ENCODE results near the gene OVCH1. TPM values are rescaled to one million over a fixed set of nuclear protein-coding genes. Genes with fewer than 3 reads are reported as not detected.

OVCH1 gene
- total RNA-seq, 3 donors from 2014 or later, result 0.33 to 0.64 (median 0.44) TPM

GRCh38 chr12:29518407-29518806 is 20.9 kb upstream of the OVCH1 start:
- Histone ChIP-seq H3K4me1 (no peaks in the 10 kb centered on the region), H3K9me3 (no peaks in the 10 kb centered on the region), H3K36me3 (no peaks in the 10 kb centered on the region), H3K4me3 (no peak overlapping the region), H3K27me3 (no peaks in the 10 kb centered on the region), H3K27ac (no peak overlapping the region)
- intact Hi-C loops (cut with DNase I; ENCODE audit: low total_unique reads), result no loop called here
- no peak for DNase-seq (ENCODE audit: low spot score in 2 of 2)
- TF ChIP-seq POLR2AphosphoS5 (IDR thresholded peaks at IDR 0.05) (no peak), POLR2A (IDR thresholded peaks at IDR 0.05) (no peak)

DNA sequence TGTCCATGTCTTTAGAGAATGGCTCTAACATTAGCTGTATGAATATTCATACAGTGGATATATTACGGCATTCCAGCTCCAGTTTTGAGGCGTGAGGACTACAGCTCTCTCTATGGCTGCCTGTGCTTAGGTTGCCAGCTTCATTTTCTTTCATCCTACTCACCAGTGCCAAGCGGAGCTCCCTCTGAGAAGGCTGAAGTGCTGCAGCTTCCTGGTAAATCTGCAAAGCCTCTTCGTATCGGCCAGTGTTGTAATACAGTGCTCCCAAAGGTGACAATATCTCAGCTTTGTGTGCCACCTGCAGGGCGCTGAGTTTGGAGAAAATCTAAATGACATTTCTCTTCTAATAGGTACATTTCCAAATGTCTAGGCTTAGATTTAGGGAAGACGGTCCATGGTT is 19.8 kb upstream of the OVCH1 start:
- Histone ChIP-seq H3K36me3 (no peaks in the 10 kb centered on the region), H3K4me3 (no peak overlapping the region), H3K27me3 (no peaks in the 10 kb centered on the region), H3K4me1 (no peaks in the 10 kb centered on the region), H3K27ac (no peak overlapping the region), H3K9me3 (no peaks in the 10 kb centered on the region)
- intact Hi-C loops (cut with DNase I; ENCODE audit: low total_unique reads), result no loop called here
- TF ChIP-seq POLR2AphosphoS5 (IDR thresholded peaks at IDR 0.05) (no peak), POLR2A (IDR thresholded peaks at IDR 0.05) (no peak)
- TF ChIP-seq, protein P1, sequence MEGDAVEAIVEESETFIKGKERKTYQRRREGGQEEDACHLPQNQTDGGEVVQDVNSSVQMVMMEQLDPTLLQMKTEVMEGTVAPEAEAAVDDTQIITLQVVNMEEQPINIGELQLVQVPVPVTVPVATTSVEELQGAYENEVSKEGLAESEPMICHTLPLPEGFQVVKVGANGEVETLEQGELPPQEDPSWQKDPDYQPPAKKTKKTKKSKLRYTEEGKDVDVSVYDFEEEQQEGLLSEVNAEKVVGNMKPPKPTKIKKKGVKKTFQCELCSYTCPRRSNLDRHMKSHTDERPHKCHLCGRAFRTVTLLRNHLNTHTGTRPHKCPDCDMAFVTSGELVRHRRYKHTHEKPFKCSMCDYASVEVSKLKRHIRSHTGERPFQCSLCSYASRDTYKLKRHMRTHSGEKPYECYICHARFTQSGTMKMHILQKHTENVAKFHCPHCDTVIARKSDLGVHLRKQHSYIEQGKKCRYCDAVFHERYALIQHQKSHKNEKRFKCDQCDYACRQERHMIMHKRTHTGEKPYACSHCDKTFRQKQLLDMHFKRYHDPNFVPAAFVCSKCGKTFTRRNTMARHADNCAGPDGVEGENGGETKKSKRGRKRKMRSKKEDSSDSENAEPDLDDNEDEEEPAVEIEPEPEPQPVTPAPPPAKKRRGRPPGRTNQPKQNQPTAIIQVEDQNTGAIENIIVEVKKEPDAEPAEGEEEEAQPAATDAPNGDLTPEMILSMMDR (IDR thresholded peaks at IDR 0.05), result no peak
- DNase-seq (ENCODE audit: low spot score in 2 of 2), result no peak

DNA sequence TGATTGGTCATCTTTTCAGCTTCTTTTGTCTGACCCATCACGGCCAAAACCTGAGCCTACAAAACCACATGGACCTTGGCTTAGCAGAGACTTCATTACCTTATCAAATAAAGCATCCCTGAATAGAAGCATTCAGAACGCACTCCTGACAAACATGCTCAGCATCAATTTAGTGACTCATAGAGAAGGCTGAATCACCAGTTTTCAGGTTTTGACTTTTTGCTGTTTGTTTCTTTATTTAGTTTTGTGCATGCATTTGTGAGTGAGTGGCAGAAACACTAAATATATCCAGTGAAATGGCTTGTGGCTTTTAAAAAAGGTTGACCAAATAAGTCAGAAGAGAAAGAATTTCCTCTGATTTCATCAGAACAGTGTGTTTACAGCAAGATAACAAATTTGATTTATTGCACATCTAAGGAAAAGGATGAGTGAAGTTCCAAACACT is 19.0 kb upstream of the OVCH1 start:
- Histone ChIP-seq H3K9me3 (no peaks in the 10 kb centered on the region), H3K4me3 (no peak overlapping the region), H3K27me3 (no peaks in the 10 kb centered on the region), H3K27ac (no peak overlapping the region), H3K36me3 (no peaks in the 10 kb centered on the region), H3K4me1 (no peaks in the 10 kb centered on the region)
- no peak for TF ChIP-seq POLR2AphosphoS5 (IDR thresholded peaks at IDR 0.05)
- TF ChIP-seq, protein P1 (IDR thresholded peaks at IDR 0.05), result no peak
- TF ChIP-seq POLR2A (IDR thresholded peaks at IDR 0.05), result no peak
- no peak for DNase-seq (ENCODE audit: low spot score in 2 of 2)
- intact Hi-C loops (cut with DNase I; ENCODE audit: low total_unique reads), result no loop called here

DNA sequence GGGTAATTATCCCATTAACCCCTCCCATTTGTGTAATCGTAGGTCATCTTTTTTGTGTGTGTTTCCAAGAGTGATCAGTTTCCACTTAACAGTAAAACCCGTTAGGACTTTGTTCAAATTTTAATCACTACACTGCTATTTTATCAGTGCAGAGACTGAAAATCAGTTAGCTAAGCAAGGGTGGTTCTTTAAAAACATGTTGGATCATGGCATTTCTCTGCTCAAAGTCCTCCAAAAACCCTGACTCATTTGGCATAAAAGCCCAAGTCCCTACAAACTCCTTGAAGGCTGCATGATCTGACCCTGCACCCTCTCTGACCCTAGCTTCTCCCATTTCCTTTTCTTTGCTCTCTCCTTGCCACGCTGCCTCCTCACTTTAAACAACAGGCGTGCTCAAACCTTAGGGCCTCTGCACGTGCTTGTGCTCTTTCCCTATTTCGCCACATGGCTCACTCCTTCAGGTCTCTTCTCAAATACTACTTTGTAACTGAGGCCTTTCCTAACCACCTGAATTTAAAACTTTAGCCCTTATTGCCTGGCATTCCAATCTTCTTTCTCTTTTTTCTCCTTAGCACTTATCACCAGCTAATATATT is 13.2 kb upstream of the OVCH1 start:
- Histone ChIP-seq H3K4me1 (no peaks in the 10 kb centered on the region), H3K27me3 (no peaks in the 10 kb centered on the region), H3K36me3 (no peaks in the 10 kb centered on the region), H3K27ac (no peak overlapping the region), H3K9me3 (no peaks in the 10 kb centered on the region), H3K4me3 (no peak overlapping the region)
- TF ChIP-seq POLR2A (IDR thresholded peaks at IDR 0.05), result no peak
- TF ChIP-seq, protein P1 (IDR thresholded peaks at IDR 0.05), result no peak
- no peak for TF ChIP-seq POLR2AphosphoS5 (IDR thresholded peaks at IDR 0.05)
- intact Hi-C loops (cut with DNase I; ENCODE audit: low total_unique reads), result no loop called here
- no peak for DNase-seq (ENCODE audit: low spot score in 2 of 2)

DNA sequence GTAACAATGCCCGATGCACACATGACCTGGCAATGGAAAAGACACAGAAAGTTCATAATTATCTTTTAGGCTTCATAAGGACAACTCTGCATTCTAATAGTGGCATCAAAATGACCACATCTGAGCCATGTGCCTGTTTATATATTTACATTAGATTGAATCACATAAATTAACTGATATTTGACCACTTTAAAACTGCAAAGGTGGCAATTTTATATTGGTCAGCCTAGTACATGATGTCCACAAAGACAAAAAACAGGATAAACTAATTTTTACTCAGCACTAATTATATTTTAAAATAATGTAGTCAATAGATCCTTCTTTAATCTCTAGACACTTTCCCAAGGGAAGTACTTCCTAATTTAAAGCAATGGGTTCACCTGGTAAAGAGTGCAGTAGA is 12.0 kb upstream of the OVCH1 start:
- no peaks in the 10 kb centered on the region for H3K4me1 ChIP-seq
- no peak for DNase-seq (ENCODE audit: low spot score in 2 of 2)
- H3K9me3 ChIP-seq, result no peaks in the 10 kb centered on the region
- H3K27me3 ChIP-seq, result no peaks in the 10 kb centered on the region
- TF ChIP-seq POLR2AphosphoS5 (IDR thresholded peaks at IDR 0.05) (no peak), POLR2A (IDR thresholded peaks at IDR 0.05) (no peak)
- TF ChIP-seq, protein P1 (IDR thresholded peaks at IDR 0.05), result no peak
- no peak overlapping the region for H3K4me3 ChIP-seq
- H3K36me3 ChIP-seq, result no peaks in the 10 kb centered on the region
- intact Hi-C loops (cut with DNase I; ENCODE audit: low total_unique reads), result no loop called here
- no peak overlapping the region for H3K27ac ChIP-seq
